ENCODE results near the gene ARNT2. TPM values are rescaled to one million over a fixed set of nuclear protein-coding genes. Genes with fewer than 3 reads are reported as not detected.
A peak's percentile ranks its signal among the peaks of the same experiment; 100 is the strongest.

The ARNT2 gene
- total and polyA plus RNA-seq, 3 donors from 2014 or later: 34.3 to 58.7 (median 50.2) TPM

DNA sequence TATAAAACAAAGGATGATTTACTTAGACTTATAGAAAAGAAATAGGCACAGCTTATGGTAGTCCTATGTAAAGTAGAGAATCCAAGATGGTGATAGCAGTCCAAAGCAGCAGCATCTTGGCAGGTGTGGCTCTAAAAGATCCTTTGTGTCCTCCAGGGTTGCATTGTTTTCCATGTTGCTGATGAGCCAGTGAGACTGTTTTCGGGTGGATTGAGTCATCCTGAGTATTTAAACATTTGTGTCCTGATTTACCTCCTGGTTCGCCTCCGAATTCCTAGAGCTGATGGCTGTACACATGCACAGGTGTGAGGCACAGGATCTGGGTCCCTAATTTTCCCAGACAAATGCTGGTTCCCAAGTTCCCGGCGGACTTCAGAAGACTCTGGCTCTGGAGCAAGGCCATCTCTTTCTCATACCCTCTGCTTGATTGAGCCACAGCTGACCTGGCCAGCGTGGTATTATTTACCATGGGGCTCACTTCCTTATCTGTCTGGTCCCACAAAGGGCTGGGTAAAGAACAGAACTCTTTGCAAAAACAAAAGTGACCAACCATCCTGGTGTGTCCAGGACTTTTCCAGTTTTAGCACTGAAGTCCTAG lies 51.0 kb downstream of the ARNT2 start:
- TF ChIP-seq, protein P1, sequence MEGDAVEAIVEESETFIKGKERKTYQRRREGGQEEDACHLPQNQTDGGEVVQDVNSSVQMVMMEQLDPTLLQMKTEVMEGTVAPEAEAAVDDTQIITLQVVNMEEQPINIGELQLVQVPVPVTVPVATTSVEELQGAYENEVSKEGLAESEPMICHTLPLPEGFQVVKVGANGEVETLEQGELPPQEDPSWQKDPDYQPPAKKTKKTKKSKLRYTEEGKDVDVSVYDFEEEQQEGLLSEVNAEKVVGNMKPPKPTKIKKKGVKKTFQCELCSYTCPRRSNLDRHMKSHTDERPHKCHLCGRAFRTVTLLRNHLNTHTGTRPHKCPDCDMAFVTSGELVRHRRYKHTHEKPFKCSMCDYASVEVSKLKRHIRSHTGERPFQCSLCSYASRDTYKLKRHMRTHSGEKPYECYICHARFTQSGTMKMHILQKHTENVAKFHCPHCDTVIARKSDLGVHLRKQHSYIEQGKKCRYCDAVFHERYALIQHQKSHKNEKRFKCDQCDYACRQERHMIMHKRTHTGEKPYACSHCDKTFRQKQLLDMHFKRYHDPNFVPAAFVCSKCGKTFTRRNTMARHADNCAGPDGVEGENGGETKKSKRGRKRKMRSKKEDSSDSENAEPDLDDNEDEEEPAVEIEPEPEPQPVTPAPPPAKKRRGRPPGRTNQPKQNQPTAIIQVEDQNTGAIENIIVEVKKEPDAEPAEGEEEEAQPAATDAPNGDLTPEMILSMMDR (IDR thresholded peaks at IDR 0.05): no peak
- TF ChIP-seq POLR2A (IDR thresholded peaks at IDR 0.05): no peak
- H3K27ac ChIP-seq: no peak overlapping the region
- no peaks in the 10 kb centered on the region for H3K9me3 ChIP-seq
- H3K4me1 ChIP-seq: peaks cover 17% of the 10 kb centered on the region
- H3K27me3 ChIP-seq: no peaks in the 10 kb centered on the region
- 72 to 81% methylated on average over 6 of the region's 6 CpGs for WGBS, 2 donors
- no peaks in the 10 kb centered on the region for H3K36me3 ChIP-seq (ENCODE audit: low read depth, missing control alignments)
- H3K4me3 ChIP-seq: no peak overlapping the region
- intact Hi-C loops (cut with DNase I; ENCODE audit: low total_unique reads): loop anchor here (5.0 kb wide), 1 partner anchor 322 kb away; the partner anchor contains the start of gene CEMIP
- no peak for DNase-seq

DNA sequence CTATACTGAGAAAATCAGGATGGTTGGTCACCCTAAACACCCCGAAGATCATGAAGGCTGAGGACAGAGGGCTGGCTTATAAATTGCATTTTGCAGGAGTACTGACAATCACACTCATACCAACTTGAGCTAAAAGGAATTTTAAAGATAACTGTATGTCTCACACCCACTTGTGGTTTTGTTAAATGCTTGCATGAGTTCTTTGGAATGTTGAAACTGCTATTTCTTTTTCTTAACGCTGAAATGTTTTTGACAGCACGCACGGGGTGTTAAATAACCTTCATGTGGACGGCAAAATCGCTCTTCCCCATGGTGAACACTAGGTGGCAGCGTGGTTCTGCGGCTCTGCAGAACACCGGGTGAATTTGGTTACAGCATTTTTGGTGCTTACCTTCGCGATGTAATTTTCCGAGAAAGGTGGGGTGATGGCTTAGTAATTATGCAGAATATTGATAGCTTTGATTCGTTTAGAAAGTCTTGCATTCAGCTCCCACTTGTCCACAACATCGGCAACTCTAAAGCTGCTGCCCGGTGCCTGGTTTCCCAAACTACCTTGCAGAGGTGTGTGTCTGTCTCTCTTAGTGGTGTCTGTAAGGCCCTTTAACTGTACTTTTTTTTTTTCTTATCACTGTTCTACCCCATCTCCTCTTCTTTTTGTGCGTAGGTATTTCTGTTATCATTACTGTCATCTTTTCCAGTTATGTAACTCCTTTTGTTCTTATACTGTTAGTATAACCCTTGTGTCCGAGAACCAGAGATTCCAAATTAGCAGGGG lies 51.7 kb downstream of the ARNT2 start:
- intact Hi-C loops (cut with DNase I; ENCODE audit: low total_unique reads): loop anchor here (5.0 kb wide), 1 partner anchor 321 kb away; the partner anchor contains the start of gene CEMIP
- Histone ChIP-seq H3K4me3 (no peak overlapping the region), H3K27ac (no peak overlapping the region), H3K9me3 (no peaks in the 10 kb centered on the region), H3K4me1 (peaks cover 23% of the 10 kb centered on the region), H3K36me3 (ENCODE audit: low read depth, missing control alignments) (no peaks in the 10 kb centered on the region), H3K27me3 (no peaks in the 10 kb centered on the region)
- DNase-seq: peak; percentile 75
- 19 to 22% methylated on average over 17 of the region's 17 CpGs for WGBS, 2 donors
- TF ChIP-seq POLR2A (IDR thresholded peaks at IDR 0.05): no peak
- TF ChIP-seq, protein P1 (IDR thresholded peaks at IDR 0.05): peak; percentile 89 to 92 (median 91)

- peak overlapping the region; percentile 17 to 37 for H3K27ac ChIP-seq
- intact Hi-C loops (cut with DNase I; ENCODE audit: low total_unique reads): loop anchor here (5.0 kb wide), 1 partner anchor 320 kb away; the partner anchor contains the start of gene CEMIP
- no peaks in the 10 kb centered on the region for H3K27me3 ChIP-seq
- peaks cover 29% of the 10 kb centered on the region for H3K4me1 ChIP-seq
- DNase-seq: no peak
- 68 to 73% methylated on average over 4 of the region's 4 CpGs for WGBS, 2 donors
- H3K9me3 ChIP-seq: no peaks in the 10 kb centered on the region
- H3K36me3 ChIP-seq (ENCODE audit: low read depth, missing control alignments): no peaks in the 10 kb centered on the region
- no peak for TF ChIP-seq POLR2A (IDR thresholded peaks at IDR 0.05)
- TF ChIP-seq, protein P1 (IDR thresholded peaks at IDR 0.05): no peak
- H3K4me3 ChIP-seq: no peak overlapping the region
These were observed 52.6 kb downstream of the ARNT2 start for GRCh38 chr15:80456517-80457492.

- no peaks in the 10 kb centered on the region for H3K27me3 ChIP-seq
- no peaks in the 10 kb centered on the region for H3K9me3 ChIP-seq
- no peak for DNase-seq
- no peak for TF ChIP-seq POLR2A (IDR thresholded peaks at IDR 0.05)
- TF ChIP-seq, protein P1 (IDR thresholded peaks at IDR 0.05): no peak
- peaks cover 39% of the 10 kb centered on the region for H3K4me1 ChIP-seq
- WGBS, 2 donors: 69 to 85% methylated on average over 3 of the region's 3 CpGs
- no peaks in the 10 kb centered on the region for H3K36me3 ChIP-seq (ENCODE audit: low read depth, missing control alignments)
- intact Hi-C loops (cut with DNase I; ENCODE audit: low total_unique reads): loop anchor here (5.0 kb wide), 1 partner anchor 319 kb away; the partner anchor contains the start of gene CEMIP
- H3K27ac ChIP-seq: peak overlapping the region; percentile 17 to 37
- H3K4me3 ChIP-seq: no peak overlapping the region
These were observed 53.7 kb downstream of the ARNT2 start for GRCh38 chr15:80457896-80458295.

Data from testis (tissue), 3 donors.